Jurkat, Clone E6-1 (cell line): Measurements from ENCODE around the gene CGNL1.
A peak's percentile ranks its signal among the peaks of the same experiment; 100 is the strongest.

Experiments
- DNase-seq: peaks from one replicate; pipeline ENCODE4 v3.0.0-alpha.2; 2011; ENCODE audit warnings: low read depth, low spot score
- H3K4me3 ChIP-seq: 2 replicates; pipeline ENCODE4 v1.5.1; 2011; ENCODE audit warnings: mild to moderate bottlenecking, low read length, control low read depth, moderate library complexity

The CGNL1 gene

DNA sequence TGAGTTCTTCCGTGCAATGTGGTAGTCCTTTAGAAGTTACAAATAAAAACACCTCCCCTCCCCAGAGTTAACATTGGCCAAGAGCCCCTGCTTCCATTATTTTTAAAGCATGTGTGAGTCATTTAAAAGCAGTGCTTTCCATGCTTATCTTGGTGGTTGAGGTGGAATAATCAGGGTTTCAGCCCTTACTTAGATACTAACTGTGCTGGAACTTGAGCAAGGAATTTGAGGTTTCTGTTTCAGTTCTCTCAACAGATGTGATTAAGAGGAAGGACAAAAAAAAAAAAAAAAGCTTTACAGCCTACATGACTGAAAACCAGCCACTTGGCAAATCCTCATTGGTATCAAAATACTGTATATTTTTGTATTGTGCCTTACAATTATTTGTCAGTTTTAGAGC lies 64.5 kb downstream of the CGNL1 start:
- DNase-seq = no peak
- H3K4me3 ChIP-seq = no peak overlapping the region

GRCh38 chr15:57442335-57442734 lies 66.0 kb downstream of the CGNL1 start:
- no peak for DNase-seq
- no peak overlapping the region for H3K4me3 ChIP-seq

DNA sequence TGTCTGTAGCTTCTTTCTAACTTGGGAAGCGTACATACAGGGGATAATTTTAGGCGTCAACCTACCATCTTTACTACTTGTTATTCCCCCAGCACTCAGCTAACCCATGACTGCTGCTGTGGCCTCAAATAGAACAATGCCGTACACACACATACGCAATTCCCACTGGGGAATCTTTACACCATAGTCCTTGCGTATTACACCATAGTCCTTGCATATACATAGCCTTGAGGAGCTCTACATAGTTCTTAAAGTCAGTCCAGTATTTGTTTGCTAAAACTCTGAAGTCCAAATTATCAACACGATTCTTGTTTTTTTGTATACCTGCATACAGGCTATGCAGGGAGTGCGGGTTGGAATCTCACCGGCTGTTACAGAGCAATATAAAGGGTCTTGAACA lies 67.2 kb downstream of the CGNL1 start:
- no peak for DNase-seq
- no peak overlapping the region for H3K4me3 ChIP-seq

DNA sequence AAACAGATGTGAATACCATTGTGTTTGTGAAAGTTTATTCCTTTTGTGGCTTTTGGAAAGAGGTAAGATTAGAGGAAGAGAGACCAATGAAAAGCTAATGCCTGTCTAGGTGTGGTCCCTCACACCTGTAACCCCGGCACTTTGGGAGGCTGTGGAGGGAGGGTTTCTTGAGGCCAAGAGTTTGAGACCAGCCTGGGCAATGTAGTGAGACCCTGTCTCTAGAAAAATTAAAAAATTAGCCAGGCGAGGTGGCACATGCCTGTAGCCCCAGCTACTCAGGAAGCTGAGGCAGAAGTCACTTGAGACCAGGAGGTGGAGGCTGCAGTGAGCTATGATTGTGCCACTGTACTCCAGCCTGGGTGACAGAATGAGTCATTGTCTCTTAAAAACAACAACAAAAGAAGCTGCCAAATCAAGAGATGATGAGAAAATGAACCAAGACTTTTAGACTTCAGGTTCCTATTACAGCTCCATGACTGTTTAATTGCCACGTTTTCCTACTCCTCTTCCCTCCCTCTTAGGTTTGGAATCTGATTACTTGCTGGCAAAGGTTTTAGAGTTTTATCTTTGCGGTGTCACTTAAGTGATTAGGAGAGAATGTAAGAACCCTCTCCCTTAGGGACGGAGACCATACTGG lies 68.7 kb downstream of the CGNL1 start:
- DNase-seq = no peak

DNA sequence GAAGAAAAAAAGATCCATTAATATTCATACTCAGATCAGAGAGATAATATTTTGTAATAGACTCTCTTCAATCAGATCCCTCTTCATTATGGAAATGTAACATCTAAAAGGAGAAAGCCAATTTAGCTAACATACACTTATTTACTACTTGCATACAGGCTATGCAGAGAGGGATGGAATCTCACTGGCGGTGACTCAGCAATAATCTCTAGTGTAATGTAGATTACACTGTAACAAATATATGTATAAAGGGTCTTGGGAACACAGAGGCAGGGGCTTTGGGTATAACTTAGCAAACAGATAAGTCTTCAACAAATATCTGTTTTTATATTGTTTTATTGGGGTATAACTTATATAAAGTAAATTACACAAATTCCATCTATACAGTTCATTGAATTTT lies 69.6 kb downstream of the CGNL1 start:
- no peak for DNase-seq
- H3K4me3 ChIP-seq = no peak overlapping the region

More for the DNA sequence above, 68.7 kb downstream of the CGNL1 start:
- H3K4me3 ChIP-seq = no peak overlapping the region

GRCh38 chr15:57446393-57446792 lies 70.1 kb downstream of the CGNL1 start:
- DNase-seq = no peak
- no peak overlapping the region for H3K4me3 ChIP-seq

GRCh38 chr15:57451555-57451954 lies 75.2 kb downstream of the CGNL1 start:
- H3K4me3 ChIP-seq = no peak overlapping the region
- DNase-seq = no peak

DNA sequence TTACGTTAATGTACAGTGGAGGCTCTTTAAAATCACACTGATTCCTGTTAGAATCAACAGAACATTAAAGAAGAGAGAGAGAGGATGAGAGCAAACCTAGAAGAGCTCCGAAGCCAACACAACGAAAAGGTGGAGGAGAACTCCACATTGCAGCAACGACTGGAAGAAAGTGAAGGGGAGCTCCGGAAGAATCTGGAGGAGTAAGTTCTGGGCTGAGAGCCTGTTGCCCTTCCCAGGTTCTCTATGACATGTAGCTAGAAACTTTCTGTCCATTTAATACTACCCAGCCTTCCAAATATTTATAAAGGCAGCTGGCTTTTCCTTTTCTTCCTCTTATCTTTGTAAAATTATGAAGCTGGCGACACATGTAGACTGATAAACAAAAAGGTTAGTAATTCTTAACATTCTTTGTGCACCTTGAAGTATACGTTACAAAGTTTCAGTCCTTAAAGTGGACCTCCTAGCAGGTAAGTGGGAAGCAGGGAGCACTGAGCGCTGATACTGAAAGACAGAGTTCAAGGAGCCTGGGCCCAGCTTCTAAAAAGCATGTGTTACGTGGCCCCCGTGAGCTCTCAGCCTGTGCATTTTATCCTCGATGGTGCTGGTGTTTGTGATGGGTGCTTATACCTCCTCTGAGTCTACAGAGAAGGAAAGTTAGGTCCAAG lies 75.9 kb downstream of the CGNL1 start:
- DNase-seq = no peak
- no peak overlapping the region for H3K4me3 ChIP-seq

GRCh38 chr15:57455929-57456328 lies 79.6 kb downstream of the CGNL1 start:
- no peak for DNase-seq
- no peak overlapping the region for H3K4me3 ChIP-seq

GRCh38 chr15:57456559-57456958 lies 80.3 kb downstream of the CGNL1 start:
- no peak for DNase-seq
- H3K4me3 ChIP-seq = no peak overlapping the region

DNA sequence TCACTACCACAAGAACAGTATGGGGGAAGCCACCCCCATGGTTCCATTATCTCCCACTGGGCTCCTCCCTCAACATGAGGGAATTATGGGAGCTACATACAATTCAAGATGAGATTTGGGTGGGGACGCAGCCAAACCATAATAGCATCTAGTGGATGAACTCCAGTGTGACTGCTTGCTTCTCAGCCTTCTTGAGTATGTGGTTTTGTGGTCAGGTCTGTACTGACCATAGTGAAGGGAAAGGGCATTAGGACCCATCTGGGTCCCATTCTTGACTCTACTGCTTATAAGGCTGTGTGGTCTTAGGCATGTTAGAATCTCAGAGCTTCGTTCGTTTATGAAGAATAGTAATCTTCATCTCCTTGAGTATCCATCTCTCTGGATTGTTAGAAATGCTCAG lies 81.4 kb downstream of the CGNL1 start:
- DNase-seq = no peak
- no peak overlapping the region for H3K4me3 ChIP-seq

GRCh38 chr15:57458356-57458781 lies 82.1 kb downstream of the CGNL1 start:
- H3K4me3 ChIP-seq = no peak overlapping the region
- DNase-seq = no peak

DNA sequence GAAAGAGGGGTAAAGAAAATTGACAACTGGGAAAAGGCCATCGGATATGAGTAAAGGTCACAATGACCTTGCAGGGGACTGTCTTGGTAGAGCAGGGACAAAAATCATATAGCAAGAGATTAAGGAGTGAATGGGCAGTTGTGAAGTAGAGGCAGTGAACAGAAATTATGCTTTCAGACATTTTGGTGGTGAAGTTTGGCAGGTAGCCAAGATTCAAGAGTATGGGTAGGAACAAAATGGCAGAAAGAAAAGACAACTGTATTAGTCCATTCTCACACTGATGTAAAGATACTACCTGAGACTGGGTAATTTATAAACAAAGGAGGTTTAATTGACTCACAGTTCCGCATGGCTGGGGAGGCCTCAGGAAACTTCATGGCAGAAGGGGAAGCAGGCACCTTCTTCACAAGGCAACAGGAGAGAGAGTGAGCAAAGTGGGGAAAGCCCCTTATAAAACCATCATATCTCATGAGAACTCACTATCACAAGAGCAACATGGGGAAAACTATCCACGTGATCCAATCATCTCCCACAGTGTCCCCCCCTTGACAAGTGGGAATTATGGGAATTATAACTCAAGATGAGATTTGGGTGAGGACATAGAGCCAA lies 84.0 kb downstream of the CGNL1 start:
- peak; percentile 22 for DNase-seq
- no peak overlapping the region for H3K4me3 ChIP-seq

DNA sequence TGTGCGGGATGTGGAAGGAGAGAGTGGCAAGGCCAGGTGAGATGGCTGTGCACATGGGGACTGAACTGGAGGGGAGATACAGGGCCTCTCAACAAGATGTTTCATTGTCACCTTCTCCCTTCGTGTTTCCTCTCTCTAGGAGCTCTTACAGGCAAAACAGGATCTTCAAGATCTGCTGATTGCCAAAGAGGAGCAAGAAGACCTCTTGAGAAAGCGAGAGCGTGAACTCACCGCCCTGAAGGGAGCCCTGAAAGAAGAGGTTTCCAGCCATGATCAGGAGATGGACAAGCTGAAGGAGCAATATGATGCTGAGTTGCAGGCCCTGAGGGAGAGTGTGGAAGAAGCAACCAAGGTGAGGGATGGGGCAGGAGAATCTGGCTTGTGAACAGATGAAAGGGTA lies 85.2 kb downstream of the CGNL1 start:
- DNase-seq = no peak
- H3K4me3 ChIP-seq = no peak overlapping the region

DNA sequence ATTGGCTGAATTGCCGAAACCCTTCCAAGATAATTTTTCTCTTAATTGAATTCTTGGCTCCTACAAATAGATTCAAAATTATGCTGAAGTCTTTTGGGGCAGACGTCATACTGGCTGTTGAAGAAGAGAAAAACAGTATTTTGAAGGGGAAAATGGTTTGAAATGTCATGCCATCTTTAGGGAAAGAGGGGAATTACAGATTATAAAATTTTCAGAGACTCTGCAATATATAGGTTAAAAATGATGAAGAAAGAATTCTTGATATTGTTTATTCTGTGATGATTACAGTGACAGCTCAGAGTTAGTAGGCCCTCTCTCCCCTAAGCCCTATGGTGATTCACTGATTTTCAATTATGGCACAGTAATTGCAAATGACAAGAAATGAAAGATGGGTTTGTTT lies 86.1 kb downstream of the CGNL1 start:
- no peak overlapping the region for H3K4me3 ChIP-seq
- no peak for DNase-seq

- DNase-seq = no peak
- H3K4me3 ChIP-seq = no peak overlapping the region
Observed at GRCh38 chr15:57463360-57463759, 87.1 kb downstream of the CGNL1 start.

- H3K4me3 ChIP-seq = no peak overlapping the region
Observed at GRCh38 chr15:57464480-57464879, 88.2 kb downstream of the CGNL1 start.

GRCh38 chr15:57468486-57468885 lies 92.2 kb downstream of the CGNL1 start:
- DNase-seq = no peak
- no peak overlapping the region for H3K4me3 ChIP-seq

More at GRCh38 chr15:57464480-57464879, 88.2 kb downstream of the CGNL1 start:
- no peak for DNase-seq

DNA sequence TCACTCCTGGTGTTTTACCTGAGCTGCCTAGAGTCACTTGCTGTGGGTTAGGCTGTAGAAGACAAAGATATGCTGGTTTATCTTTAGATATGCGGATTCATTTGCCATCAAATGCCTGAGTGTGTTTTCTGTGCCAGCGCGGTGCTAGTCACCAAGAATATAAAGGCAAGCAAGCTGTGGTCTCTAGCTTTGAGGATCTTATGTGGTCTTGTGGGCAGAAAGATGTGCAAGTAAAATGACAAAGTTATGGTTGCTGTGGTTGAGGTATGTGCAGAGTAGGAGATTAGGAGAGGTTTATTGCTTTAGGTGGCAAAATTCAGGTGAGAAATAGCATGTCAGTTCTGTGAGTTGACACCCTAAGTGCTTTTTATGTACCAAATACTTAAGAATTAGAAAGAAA lies 94.2 kb downstream of the CGNL1 start:
- DNase-seq = peak; percentile 78
- H3K4me3 ChIP-seq = no peak overlapping the region

- H3K4me3 ChIP-seq = no peak overlapping the region
- no peak for DNase-seq
Observed at GRCh38 chr15:57472861-57473260, 96.6 kb downstream of the CGNL1 start.

- no peak overlapping the region for H3K4me3 ChIP-seq
- no peak for DNase-seq
Observed at GRCh38 chr15:57476533-57476975, 100.2 kb downstream of the CGNL1 start.
